T-helper 1 cell treated with Interleukin-12 subunit alpha and Interleukin-12 subunit beta and Interleukin-4 antibody, amounts not matched to agents 30 μg/mL and 1 μg/mL, for 36 hours (primary cell): ENCODE measurements around the gene ZBTB24.
A peak's percentile ranks its signal among the peaks of the same experiment; 100 is the strongest.

Experiments
- H3K27ac Mint-ChIP-seq: one replicate; pipeline ENCODE4 v1.8.0; 2021; ENCODE audit warnings: mild to moderate bottlenecking, mixed read lengths
- H3K27me3 Mint-ChIP-seq: one replicate; pipeline ENCODE4 v1.8.0; 2021; ENCODE audit warnings: low read depth, mixed read lengths
- H3K36me3 Mint-ChIP-seq: one replicate; pipeline ENCODE4 v1.8.0; 2021; ENCODE audit warnings: low read depth, mixed read lengths
- H3K4me1 Mint-ChIP-seq: one replicate; pipeline ENCODE4 v1.8.0; 2021; ENCODE audit warnings: low read depth, mixed read lengths
- H3K4me3 Mint-ChIP-seq: one replicate; pipeline ENCODE4 v1.8.0; 2021; ENCODE audit warnings: mild to moderate bottlenecking, moderate library complexity, mixed read lengths
- H3K9me3 Mint-ChIP-seq: one replicate; pipeline ENCODE4 v1.8.0; 2021; ENCODE audit warnings: mixed read lengths

ZBTB24 gene

DNA sequence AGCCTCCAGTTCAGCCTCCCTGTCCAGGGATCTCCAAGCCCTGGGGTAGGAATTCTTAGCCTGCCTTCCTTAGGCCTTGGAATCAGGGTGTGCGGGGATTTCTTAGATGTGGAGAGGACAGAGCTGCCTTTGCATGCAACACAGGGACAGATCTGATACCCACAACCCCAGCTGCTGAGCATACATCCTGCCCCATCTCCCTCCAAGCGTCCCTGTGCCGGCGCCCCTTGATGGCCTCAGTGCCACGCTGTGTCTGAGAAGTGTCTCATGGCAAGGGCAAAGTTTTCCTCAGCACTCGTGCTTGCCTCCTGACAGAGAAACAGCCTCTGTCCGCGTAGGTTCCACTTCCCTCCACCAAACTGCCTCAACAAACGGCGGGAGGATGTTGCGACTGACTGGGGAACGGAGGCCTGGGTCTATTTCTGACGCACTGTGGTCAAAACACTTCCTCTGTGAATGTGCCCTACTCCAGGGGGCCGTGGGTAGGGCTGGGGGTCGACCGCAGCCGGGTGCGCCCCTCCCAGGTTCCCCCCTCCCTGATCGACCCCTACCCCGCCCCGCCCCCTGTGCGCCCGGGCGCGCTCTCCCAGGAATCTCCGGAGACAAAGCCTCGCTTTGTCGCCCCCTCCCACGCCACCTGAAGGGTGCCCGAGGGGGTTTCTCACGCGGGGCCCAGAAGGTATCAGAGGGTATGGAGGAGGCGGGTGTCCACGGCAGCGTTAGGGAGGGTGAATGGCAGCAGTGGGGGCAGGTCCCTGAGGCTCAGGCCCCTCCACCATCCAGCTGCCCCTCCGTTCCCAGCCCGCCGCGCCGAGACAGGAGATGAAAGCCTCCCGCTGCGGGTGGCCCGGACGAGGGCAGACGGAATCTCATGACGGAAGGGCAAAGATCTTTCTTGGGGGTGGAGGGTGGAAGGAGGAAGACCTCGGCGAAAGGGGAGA is 28.3 kb downstream of the ZBTB24 start:
- H3K27ac Mint-ChIP-seq = peak overlapping the region; percentile 95
- H3K9me3 Mint-ChIP-seq = no peaks in the 10 kb centered on the region
- no peaks in the 10 kb centered on the region for H3K27me3 Mint-ChIP-seq
- peaks cover 56% of the 10 kb centered on the region for H3K4me1 Mint-ChIP-seq
- peak overlapping the region; percentile 97 for H3K4me3 Mint-ChIP-seq
- peaks cover 22% of the 10 kb centered on the region for H3K36me3 Mint-ChIP-seq

DNA sequence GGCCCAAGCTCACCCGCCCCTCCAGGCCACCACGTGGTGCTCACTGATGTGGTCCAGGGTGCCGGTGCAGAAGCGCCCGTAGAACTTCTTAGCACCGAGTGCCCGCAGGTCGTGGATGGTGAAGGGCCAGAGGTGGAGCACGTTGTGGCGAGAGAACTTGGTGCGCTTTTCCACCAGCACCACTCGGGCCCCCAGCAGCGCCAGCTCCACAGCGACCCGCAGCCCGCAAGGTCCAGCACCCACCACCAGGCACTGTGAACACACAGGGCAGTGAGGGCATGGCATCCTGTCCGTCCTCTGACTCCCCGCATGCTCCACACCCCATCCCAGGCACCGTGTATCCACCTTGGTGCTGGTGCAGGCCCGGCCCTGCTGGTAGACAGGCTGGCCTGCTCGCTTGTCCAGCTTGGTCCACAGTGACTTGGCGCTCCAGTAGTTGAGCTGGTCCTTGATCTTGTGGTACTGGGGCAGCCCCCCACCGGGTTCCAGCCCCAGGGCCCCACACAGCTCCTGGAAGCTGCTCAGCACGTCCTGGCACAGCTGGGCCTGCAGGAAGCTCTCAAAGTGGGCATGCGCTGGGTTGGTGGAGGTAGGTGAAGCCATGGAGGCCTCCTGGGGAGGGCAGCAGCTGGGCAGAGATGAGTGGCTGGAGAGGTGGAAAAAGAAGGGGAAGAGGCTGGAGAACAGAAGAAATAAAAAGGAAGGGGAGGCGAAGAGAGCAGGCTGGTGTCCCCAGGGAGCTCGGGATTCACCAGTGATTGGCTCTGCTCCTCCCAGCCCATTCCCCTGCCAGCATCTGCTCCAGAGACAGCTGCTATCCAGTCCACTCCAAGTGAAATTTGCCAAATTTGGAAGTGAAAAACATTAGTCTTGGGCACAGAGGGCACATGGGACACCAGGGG is 29.2 kb downstream of the ZBTB24 start:
- peak overlapping the region; percentile 92 for H3K27ac Mint-ChIP-seq
- H3K4me3 Mint-ChIP-seq = peak overlapping the region; percentile 97
- H3K9me3 Mint-ChIP-seq = no peaks in the 10 kb centered on the region
- H3K36me3 Mint-ChIP-seq = peaks cover 23% of the 10 kb centered on the region
- peaks cover 53% of the 10 kb centered on the region for H3K4me1 Mint-ChIP-seq
- H3K27me3 Mint-ChIP-seq = no peaks in the 10 kb centered on the region

DNA sequence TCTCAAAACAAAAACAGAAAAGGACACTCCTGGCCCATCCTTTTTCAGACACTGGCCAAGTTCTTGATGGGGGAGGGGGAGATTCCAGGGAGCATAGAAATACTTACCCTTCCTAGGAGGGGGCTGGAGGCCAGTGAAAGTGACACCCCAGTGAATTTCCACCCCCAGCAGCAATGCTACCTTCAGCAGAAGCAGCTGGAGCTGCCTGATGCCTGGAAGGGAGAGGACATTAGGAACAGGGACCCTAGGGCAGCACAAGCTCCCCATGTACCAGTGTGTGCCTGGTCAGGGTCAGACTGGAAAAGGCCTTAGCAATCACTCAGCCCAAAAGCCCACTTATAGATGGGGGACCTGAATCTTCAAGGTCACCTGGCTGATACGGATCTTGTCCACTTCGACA is 29.9 kb downstream of the ZBTB24 start:
- peaks cover 23% of the 10 kb centered on the region for H3K36me3 Mint-ChIP-seq
- no peak overlapping the region for H3K4me3 Mint-ChIP-seq
- no peaks in the 10 kb centered on the region for H3K9me3 Mint-ChIP-seq
- no peak overlapping the region for H3K27ac Mint-ChIP-seq
- H3K27me3 Mint-ChIP-seq = no peaks in the 10 kb centered on the region
- H3K4me1 Mint-ChIP-seq = peaks cover 54% of the 10 kb centered on the region

DNA sequence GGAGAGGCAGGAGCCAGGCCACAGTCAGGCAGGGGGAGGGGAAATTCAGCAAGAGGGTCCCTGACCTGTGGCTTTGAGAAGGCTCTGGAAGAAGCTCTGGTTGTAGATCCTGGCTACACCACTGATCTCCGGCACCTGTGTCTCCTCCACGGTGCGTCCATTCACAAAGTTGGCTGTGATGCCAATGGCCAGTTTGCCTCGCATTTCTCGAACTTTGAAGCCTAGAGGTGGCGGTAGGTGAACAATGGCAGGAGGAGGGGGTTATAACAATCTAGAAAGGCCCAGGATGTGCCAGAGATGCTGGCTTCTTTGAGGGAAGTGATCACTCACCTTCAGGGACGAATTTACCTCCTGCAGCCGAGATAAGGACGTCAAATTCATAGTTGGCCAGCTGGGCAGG is 30.8 kb downstream of the ZBTB24 start:
- Mint-ChIP-seq H3K27ac (no peak overlapping the region), H3K4me3 (peak overlapping the region; percentile 31), H3K4me1 (peaks cover 46% of the 10 kb centered on the region), H3K9me3 (no peaks in the 10 kb centered on the region), H3K36me3 (peaks cover 23% of the 10 kb centered on the region), H3K27me3 (no peaks in the 10 kb centered on the region)

DNA sequence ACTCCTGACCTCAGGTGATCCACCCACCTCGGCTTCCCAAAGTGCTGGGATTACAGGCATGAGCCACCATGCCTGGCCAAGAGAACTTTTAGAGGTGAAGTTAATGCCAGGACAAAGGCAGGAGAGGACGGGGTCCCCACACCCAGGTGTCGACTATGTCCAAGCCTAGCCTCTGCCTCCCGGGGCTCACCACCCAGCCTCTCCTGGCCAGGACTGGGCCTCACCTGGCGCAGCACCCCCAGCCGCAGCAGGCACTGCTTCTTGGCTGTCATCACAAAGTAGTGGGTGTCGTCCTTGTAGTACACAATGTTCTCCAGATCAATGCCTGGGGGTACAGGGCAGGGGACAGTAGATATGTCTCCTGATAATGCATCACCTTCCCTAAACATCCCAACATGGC is 31.6 kb downstream of the ZBTB24 start:
- H3K27me3 Mint-ChIP-seq = no peaks in the 10 kb centered on the region
- no peak overlapping the region for H3K27ac Mint-ChIP-seq
- H3K4me1 Mint-ChIP-seq = peaks cover 42% of the 10 kb centered on the region
- no peaks in the 10 kb centered on the region for H3K9me3 Mint-ChIP-seq
- no peak overlapping the region for H3K4me3 Mint-ChIP-seq
- H3K36me3 Mint-ChIP-seq = peaks cover 29% of the 10 kb centered on the region

DNA sequence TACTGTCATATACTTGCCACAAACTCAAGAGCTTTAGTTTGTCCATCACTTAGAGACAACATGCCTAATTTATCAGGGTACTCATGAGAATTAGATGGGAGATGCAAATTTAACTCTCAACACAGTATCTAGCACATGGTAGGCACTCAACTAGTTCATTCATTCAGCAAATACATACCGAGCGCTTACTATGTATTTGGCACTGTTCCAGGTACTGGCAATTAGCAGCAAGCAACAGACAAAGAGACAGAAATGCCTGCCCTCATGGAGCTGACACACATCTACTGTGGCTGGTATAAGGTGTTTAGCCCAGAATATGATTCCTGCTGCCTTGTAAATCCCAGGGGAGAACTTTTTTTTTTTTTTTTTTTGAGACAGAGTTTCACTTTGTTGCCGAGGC is 32.2 kb downstream of the ZBTB24 start:
- Mint-ChIP-seq H3K27me3 (no peaks in the 10 kb centered on the region), H3K36me3 (peaks cover 32% of the 10 kb centered on the region), H3K4me1 (peaks cover 42% of the 10 kb centered on the region), H3K9me3 (no peaks in the 10 kb centered on the region), H3K4me3 (no peak overlapping the region), H3K27ac (peak overlapping the region; percentile 49)

DNA sequence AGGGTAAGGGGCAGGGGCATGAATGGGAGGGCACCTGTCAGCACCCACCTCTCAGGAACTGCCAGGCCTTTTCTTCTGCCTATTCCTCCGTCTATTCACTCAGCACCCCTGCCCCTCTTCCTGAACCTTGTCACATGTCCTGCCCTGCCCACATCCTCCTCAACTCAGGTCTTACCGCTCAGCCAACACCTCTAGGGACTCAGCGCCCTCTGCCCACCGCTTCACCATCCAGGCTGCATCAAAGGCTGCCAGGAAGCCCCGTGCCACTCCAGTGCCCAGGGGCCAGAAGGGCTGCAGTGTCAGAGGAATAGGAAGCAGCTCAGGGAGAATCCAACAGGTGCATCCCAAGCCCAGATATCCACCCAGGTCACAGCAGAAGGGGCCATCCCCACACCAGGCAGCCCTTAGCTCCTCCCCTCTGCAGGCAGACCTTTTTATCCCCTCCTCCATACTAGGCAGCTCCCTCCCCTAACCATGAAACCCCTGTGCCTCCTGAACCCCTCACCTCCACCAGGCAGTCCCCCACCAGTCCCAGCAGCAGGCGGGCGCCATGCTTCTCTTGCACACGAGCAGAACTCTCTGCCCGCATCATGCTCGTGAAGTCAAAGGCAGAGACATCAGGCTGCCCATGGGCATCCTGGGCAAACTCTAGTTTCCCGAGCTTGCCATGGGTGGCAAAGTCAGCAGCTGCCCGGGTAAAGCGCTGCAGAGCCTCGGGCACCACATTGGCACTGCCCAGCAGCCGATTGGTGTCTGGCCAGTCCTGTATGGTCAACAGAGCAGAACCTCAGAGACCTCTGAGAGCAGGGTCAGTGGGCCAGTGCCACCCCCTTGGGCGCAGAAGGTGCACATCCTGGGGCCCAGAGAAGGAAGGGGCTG is 33.0 kb downstream of the ZBTB24 start:
- peaks cover 42% of the 10 kb centered on the region for H3K4me1 Mint-ChIP-seq
- H3K4me3 Mint-ChIP-seq = peak overlapping the region; percentile 50
- no peaks in the 10 kb centered on the region for H3K27me3 Mint-ChIP-seq
- peaks cover 36% of the 10 kb centered on the region for H3K36me3 Mint-ChIP-seq
- H3K27ac Mint-ChIP-seq = peak overlapping the region; percentile 85
- no peaks in the 10 kb centered on the region for H3K9me3 Mint-ChIP-seq

DNA sequence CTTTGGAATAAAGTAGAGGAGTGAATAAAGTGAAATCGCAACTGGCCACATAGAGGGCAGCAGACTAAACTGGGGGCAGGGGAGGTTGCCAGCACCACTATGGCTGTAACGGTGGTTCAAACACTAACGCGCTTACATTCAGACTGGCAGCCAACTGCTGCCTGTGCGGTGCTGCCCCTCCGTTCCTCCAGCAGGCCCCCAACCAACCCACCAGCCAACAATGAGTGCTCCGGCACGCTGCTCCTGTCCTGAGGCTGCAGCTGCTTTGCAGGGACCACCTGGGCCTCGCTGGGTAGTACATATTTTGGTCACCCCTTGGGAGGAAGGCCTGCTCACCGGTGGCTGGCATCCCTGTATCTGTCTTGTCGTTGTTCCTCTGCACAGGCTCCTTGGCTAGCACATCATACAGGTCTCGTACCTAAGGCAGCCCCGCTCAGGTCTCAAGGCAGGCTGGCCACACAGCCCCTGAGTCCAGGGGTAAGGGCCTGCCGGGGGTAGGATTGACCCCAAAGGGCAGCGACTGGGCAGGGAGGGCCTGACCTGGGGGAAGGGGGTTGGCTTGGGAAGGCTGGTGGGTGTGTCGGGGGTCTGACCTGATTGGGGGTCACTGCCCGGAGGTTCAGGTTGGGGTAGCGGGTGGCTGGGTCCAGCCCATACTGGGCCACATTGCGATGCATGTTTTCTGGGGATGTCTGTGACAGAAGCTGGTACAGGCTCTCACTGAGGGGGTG is 33.8 kb downstream of the ZBTB24 start:
- Mint-ChIP-seq H3K4me3 (peak overlapping the region; percentile 40), H3K4me1 (peaks cover 38% of the 10 kb centered on the region), H3K27ac (peak overlapping the region; percentile 85), H3K36me3 (peaks cover 40% of the 10 kb centered on the region), H3K27me3 (no peaks in the 10 kb centered on the region), H3K9me3 (no peaks in the 10 kb centered on the region)

DNA sequence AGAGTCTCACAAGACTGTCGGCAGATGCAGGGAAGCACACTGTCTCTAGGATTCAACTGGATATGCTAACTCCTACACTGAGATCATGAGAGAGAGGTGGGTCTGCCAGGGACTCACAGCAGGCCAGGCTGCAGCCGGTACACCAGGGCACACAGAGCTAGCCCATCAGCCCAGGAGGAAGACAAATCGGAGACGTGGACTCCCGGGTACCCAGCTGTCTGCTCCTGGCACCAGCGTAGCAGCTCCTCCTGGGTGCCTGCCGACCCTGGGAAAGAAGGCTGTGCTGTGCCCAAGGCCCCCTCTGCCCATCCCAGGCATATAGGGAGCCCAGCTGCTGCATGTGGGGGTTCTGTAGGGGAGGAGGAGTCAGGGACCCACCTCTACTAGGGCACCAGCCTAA is 34.4 kb downstream of the ZBTB24 start:
- Mint-ChIP-seq H3K36me3 (peaks cover 38% of the 10 kb centered on the region), H3K27ac (peak overlapping the region; percentile 56), H3K27me3 (no peaks in the 10 kb centered on the region), H3K4me1 (peaks cover 32% of the 10 kb centered on the region), H3K4me3 (peak overlapping the region; percentile 33), H3K9me3 (no peaks in the 10 kb centered on the region)

DNA sequence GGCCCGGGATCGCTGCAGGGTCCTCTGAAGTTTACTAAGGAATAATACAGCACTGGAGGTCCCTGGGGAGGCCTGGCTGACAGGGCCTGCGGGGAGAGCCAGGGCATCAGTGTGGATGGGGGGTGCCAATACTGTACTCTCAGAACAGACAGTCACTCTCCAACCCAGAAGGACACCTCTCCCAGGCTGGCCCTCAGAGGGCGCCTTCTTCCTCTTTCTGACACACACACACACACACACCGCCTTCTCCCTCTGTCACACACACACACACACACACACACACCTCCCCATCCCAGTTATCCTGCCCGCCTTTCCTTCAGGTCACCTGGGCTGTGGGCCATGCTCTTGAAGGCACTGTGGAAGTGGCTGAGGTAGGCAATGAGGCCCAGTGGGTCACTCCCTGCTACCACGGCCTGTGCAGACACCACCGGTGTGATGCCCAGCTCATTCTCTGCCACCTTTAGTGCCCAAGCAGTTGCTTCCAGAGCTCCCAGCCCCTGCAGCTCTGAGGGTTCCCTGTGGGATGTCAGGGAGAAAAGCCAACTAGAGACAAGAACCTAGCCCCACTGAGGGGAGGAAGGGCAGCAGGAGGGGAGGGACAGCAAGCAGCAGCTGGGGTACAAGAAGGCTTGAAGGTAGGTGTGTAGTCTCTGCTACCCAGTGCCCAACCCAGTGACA is 35.0 kb downstream of the ZBTB24 start:
- Mint-ChIP-seq H3K4me3 (no peak overlapping the region), H3K4me1 (peaks cover 36% of the 10 kb centered on the region), H3K27me3 (no peaks in the 10 kb centered on the region), H3K9me3 (no peaks in the 10 kb centered on the region), H3K27ac (peak overlapping the region; percentile 56), H3K36me3 (peaks cover 44% of the 10 kb centered on the region)

DNA sequence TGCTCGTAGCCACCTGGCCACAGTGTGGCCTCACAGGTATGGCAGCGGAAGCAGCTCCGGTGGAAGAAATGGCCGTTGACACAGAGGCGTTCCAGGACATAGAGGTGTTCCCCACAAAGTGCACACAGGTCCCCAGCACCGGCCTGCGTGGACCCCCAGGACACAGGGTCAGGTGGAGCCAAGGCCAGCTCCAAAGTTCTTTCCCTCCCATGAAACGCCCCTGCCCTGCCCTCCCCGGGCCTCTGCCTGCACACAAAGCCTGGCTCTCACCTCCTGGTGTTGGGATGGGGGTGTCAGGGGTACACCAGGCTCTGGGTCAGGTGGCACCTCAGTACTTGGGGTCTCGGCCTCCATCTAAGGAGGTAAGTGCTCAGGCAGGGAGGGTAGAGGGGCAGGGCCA is 35.9 kb downstream of the ZBTB24 start:
- peaks cover 51% of the 10 kb centered on the region for H3K36me3 Mint-ChIP-seq
- no peak overlapping the region for H3K27ac Mint-ChIP-seq
- peaks cover 38% of the 10 kb centered on the region for H3K4me1 Mint-ChIP-seq

DNA sequence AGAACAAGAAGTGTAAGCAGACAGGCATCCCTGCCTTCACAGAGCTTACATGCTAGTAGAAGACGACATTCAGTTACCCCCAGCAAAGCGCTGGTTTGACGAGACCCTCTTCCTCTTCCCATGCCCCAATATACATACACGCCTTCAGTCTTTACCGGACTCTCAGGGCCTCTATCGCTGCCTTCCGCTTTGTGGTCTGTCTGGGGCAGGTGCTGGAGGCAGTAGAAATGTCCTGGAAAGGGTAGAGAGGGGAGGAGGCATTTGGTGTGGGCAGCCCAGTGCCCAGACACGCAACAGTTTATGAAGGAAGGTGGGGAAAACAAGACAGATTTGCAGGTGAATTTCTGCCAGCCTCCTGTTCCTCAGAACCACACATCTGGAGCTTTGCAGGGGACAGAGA is 36.5 kb downstream of the ZBTB24 start:
- Mint-ChIP-seq H3K9me3 (no peaks in the 10 kb centered on the region), H3K4me3 (no peak overlapping the region), H3K27ac (no peak overlapping the region), H3K4me1 (peaks cover 39% of the 10 kb centered on the region), H3K27me3 (no peaks in the 10 kb centered on the region), H3K36me3 (peaks cover 53% of the 10 kb centered on the region)

More for the DNA sequence above, 35.9 kb downstream of the ZBTB24 start:
- Mint-ChIP-seq H3K27me3 (no peaks in the 10 kb centered on the region), H3K4me3 (no peak overlapping the region), H3K9me3 (no peaks in the 10 kb centered on the region)

DNA sequence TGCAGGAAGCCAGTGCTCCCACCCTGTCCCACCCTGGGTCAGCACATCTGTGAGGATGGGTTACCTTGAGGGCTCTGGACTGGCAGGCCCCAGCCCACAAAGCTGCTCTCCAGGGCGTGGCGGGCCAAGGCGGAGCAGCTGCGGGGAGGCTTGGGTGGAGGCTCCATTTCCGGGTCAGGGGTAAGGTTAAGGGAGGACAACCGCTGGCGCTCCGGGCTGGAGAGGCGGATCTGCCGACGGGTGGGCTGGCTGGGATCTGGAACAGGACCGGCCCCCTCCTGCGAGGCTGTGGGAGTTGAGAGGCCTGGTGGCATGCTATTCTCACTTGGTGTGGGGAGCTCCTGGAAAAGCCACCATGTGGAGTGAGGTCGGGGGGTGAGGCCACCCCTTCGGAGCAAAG is 36.9 kb downstream of the ZBTB24 start:
- H3K4me3 Mint-ChIP-seq = no peak overlapping the region
- peaks cover 57% of the 10 kb centered on the region for H3K36me3 Mint-ChIP-seq
- no peaks in the 10 kb centered on the region for H3K9me3 Mint-ChIP-seq
- H3K27me3 Mint-ChIP-seq = no peaks in the 10 kb centered on the region
- peaks cover 44% of the 10 kb centered on the region for H3K4me1 Mint-ChIP-seq
- H3K27ac Mint-ChIP-seq = no peak overlapping the region
